SK-N-SH (cell line): ENCODE data around the gene ATG7. TPM values are rescaled to one million over a fixed set of nuclear protein-coding genes. Genes with fewer than 3 reads are reported as not detected.

Experiments
- CTCF ChIA-PET: fragments of 300-600, 350-600 bp; formaldehyde crosslinking; extraction: SDS; loops from one replicate; lab custom pipeline; 2021; lab: Yijun Ruan, JAX
- POLR2A ChIA-PET: fragments of 350-600 bp; sonication (Branson Sonifier 250); formaldehyde crosslinking; extraction: SDS; loops from one replicate; lab custom pipeline; 2020; ENCODE audit warnings: antibody characterized with exemption, inconsistent platforms; lab: Yijun Ruan, JAX
- DNase-seq: peaks from one replicate; pipeline ENCODE4 v3.0.0; 2012
- H2AFZ ChIP-seq: fragments of 200-600 bp; sonication (generic); 2 replicates; pipeline ENCODE4 v1.8.1; 2016; ENCODE audit warnings: antibody characterized with exemption, mild to moderate bottlenecking, low read depth
- H3F3A ChIP-seq: fragments of 200-600 bp; sonication (generic); replicated peaks from 2 replicates; pipeline ENCODE3; 2016; ENCODE audit warnings: antibody characterized with exemption, mild to moderate bottlenecking; ENCODE audit not compliant: insufficient read depth
- H3K27ac ChIP-seq, 2 experiments: fragments of 200-500 bp in 1 of 2; fragments of 200-600 bp in 1 of 2; sonication (Bioruptor generic) in 1 of 2; sonication (generic), shearing (Covaris generic) in 1 of 2; 2 replicates each; pipeline versions ENCODE4 v1.5.1 to v1.6.1; 2014 to 2016; ENCODE audit warnings: low read depth in 2 of 2, inconsistent platforms in 1 of 2, low read length in 1 of 2, mild to moderate bottlenecking in 1 of 2, mixed read lengths in 1 of 2
- H3K27me3 ChIP-seq: fragments of 200-600 bp; sonication (generic), shearing (Covaris generic); 2 replicates; pipeline ENCODE4 v1.6.1; 2016; ENCODE audit warnings: mixed run types; ENCODE audit not compliant: insufficient read depth
- H3K36me3 ChIP-seq, 2 experiments: fragments of 200-500 bp in 1 of 2; fragments of 200-600 bp in 1 of 2; sonication (Bioruptor generic) in 1 of 2; sonication (generic) in 1 of 2; replicated peaks in 1 of 2; 2 replicates each; pipeline versions ENCODE3 to v1.5.1; 2014 to 2016; ENCODE audit warnings: low read length in 1 of 2, mild to moderate bottlenecking in 1 of 2; ENCODE audit not compliant: insufficient read depth in 2 of 2, control insufficient read depth in 1 of 2
- H3K4me1 ChIP-seq, 2 experiments: fragments of 200-500 bp in 1 of 2; fragments of 200-600 bp in 1 of 2; sonication (Bioruptor generic) in 1 of 2; sonication (generic), shearing (Covaris generic) in 1 of 2; 2 replicates each; pipeline versions ENCODE4 v1.5.1 to v1.6.1; 2014 to 2016; ENCODE audit warnings: low read depth in 1 of 2, low read length in 1 of 2, mixed run types in 1 of 2; ENCODE audit not compliant: insufficient read depth in 2 of 2, control insufficient read depth in 1 of 2
- H3K4me2 ChIP-seq: fragments of 200-600 bp; sonication (generic), shearing (Covaris generic); 2 replicates; pipeline ENCODE4 v1.6.1; 2017; ENCODE audit warnings: mixed run types
- H3K4me3 ChIP-seq, 2 experiments: fragments of 200-500 bp in 1 of 2; fragments of 200-600 bp in 1 of 2; sonication (Bioruptor generic) in 1 of 2; sonication (generic), shearing (Covaris generic) in 1 of 2; 2 replicates each; pipeline versions ENCODE4 v1.5.1 to v1.8.1; 2014 to 2016; ENCODE audit warnings: low read depth in 2 of 2, inconsistent platforms in 1 of 2, low read length in 1 of 2, mild to moderate bottlenecking in 1 of 2, mixed read lengths in 1 of 2, moderate library complexity in 1 of 2
- H3K79me2 ChIP-seq: fragments of 200-600 bp; sonication (generic); 2 replicates; pipeline ENCODE4 v1.8.1; 2017; ENCODE audit warnings: mild to moderate bottlenecking; ENCODE audit not compliant: insufficient read depth
- H3K9ac ChIP-seq: fragments of 200-600 bp; sonication (generic); 2 replicates; pipeline ENCODE4 v1.6.1; 2017; ENCODE audit warnings: mixed run types
- H3K9me2 ChIP-seq: fragments of 200-600 bp; sonication (generic); 2 replicates; pipeline ENCODE4 v1.6.1; 2017; ENCODE audit warnings: mixed run types
- H3K9me3 ChIP-seq: fragments of 200-600 bp; sonication (generic); 2 replicates; pipeline ENCODE4 v1.6.1; 2017; ENCODE audit warnings: mixed run types, mild to moderate bottlenecking, moderate library complexity
- H4K20me1 ChIP-seq: fragments of 200-600 bp; sonication (generic); 2 replicates; pipeline ENCODE4 v1.6.1; 2017; ENCODE audit warnings: mild to moderate bottlenecking, mixed run types; ENCODE audit not compliant: insufficient read depth
- CTCF ChIP-seq: fragments of 200-600 bp; sonication (generic); IDR thresholded peaks from 2 replicates; pipeline ENCODE4 v1.6.1; 2017; ENCODE audit warnings: antibody characterized with exemption, mild to moderate bottlenecking, moderate library complexity
- EP300 ChIP-seq, 2 experiments: IDR thresholded peaks; 2 replicates each; pipeline versions ENCODE4 v1.4.0 to v1.6.1; 2012; ENCODE audit warnings: borderline replicate concordance in 1 of 2, low read depth in 1 of 2, low read length in 1 of 2
- EZH2phosphoT487 ChIP-seq: fragments of 200-600 bp; sonication (generic); IDR thresholded peaks from 2 replicates; pipeline ENCODE4 v1.6.1; 2017; ENCODE audit warnings: low read depth, mixed run types, mild to moderate bottlenecking, antibody characterized with exemption, moderate library complexity, borderline replicate concordance
- FOSL2 ChIP-seq: IDR thresholded peaks from 2 replicates; pipeline ENCODE4 v1.4.0; 2012; ENCODE audit warnings: low read depth, mild to moderate bottlenecking, moderate library complexity, borderline replicate concordance
- FOXJ3 ChIP-seq: sonication (generic); formaldehyde crosslinking; IDR thresholded peaks from 2 replicates; pipeline ENCODE4 v1.5.1; 2020; ENCODE audit warnings: mild to moderate bottlenecking, missing genetic modification reagents
- FOXM1 ChIP-seq: IDR thresholded peaks from 2 replicates; pipeline ENCODE4 v1.4.0; 2012; ENCODE audit warnings: low read depth, mild to moderate bottlenecking
- GABPA ChIP-seq: IDR thresholded peaks from 2 replicates; pipeline ENCODE4 v1.4.0; 2012; ENCODE audit warnings: low read depth, mild to moderate bottlenecking
- GATA2 ChIP-seq: sonication (generic); formaldehyde crosslinking; IDR thresholded peaks from 2 replicates; pipeline ENCODE4 v1.5.0; 2020; ENCODE audit warnings: mild to moderate bottlenecking, missing genetic modification reagents
- IRF3 ChIP-seq: fragments of 150-350 bp; IDR thresholded peaks from 2 replicates; pipeline ENCODE4 v1.6.1; 2016; ENCODE audit warnings: mild to moderate bottlenecking, low read depth, low read length
- MEF2A ChIP-seq: IDR thresholded peaks from 2 replicates; pipeline ENCODE4 v1.4.0; 2012; ENCODE audit warnings: low read depth, borderline replicate concordance
- MXI1 ChIP-seq: IDR thresholded peaks from 2 replicates; pipeline ENCODE4 v1.6.1; 2012; ENCODE audit warnings: mild to moderate bottlenecking, low read depth, low read length, improper control_type of control experiment
- NFIC ChIP-seq: IDR thresholded peaks from 2 replicates; pipeline ENCODE4 v1.4.0; 2012; ENCODE audit warnings: borderline replicate concordance
- NRF1 ChIP-seq: IDR thresholded peaks from 2 replicates; pipeline ENCODE4 v1.6.1; 2012; ENCODE audit warnings: low read depth, mild to moderate bottlenecking, low read length
- PBX3 ChIP-seq: IDR thresholded peaks from 2 replicates; pipeline ENCODE4; 2012
- RAD21 ChIP-seq: IDR thresholded peaks from 2 replicates; pipeline ENCODE4 v1.6.1; 2012; ENCODE audit warnings: mild to moderate bottlenecking, low read length
- RCOR1 ChIP-seq: fragments of 150-350 bp; IDR thresholded peaks from 2 replicates; pipeline ENCODE4 v1.6.1; 2017; ENCODE audit warnings: antibody characterized with exemption, low read length
- REST ChIP-seq: IDR thresholded peaks from 2 replicates; pipeline ENCODE4 v1.6.1; 2012; ENCODE audit warnings: mild to moderate bottlenecking, low read depth, low read length, moderate library complexity
- RFX5 ChIP-seq: IDR thresholded peaks from 2 replicates; pipeline ENCODE4 v1.6.1; 2012; ENCODE audit warnings: mild to moderate bottlenecking, improper control_type of control experiment, low read length
- RXRA ChIP-seq: IDR thresholded peaks from 2 replicates; pipeline ENCODE4 v1.4.0; 2012; ENCODE audit warnings: low read depth, mild to moderate bottlenecking, borderline replicate concordance
- SIN3A ChIP-seq: IDR thresholded peaks from 2 replicates; pipeline ENCODE4 v1.6.1; 2012; ENCODE audit warnings: low read depth, mild to moderate bottlenecking, low read length, moderate library complexity, borderline replicate concordance
- TAF1 ChIP-seq: IDR thresholded peaks from 2 replicates; pipeline ENCODE4 v1.6.1; 2012; ENCODE audit warnings: low read depth, mild to moderate bottlenecking, low read length, moderate library complexity, borderline replicate concordance
- TCF12 ChIP-seq: IDR thresholded peaks from 2 replicates; pipeline ENCODE4 v1.4.0; 2012
- ZBTB33 ChIP-seq: IDR thresholded peaks from 2 replicates; pipeline ENCODE4 v1.4.0; 2012; ENCODE audit warnings: low read depth, borderline replicate concordance
- WGBS: methylation state at CpG from one replicate; pipeline ENCODE4 v1.1.6; 2017; ENCODE audit warnings: low lambda C conversion rate; 5-methylcytosine and 5-hydroxymethylcytosine counted together
- polyA plus RNA-seq, 3 experiments: library from polyadenylated mRNA; depleted of rRNA; stranded (reverse); fragments of >200 nt; gene quantifications; 2 replicates each; pipeline ENCODE4 v1.2.3, GENCODE V29; 2012

The ATG7 gene
- polyA plus RNA-seq, 1 of the 3 experiments (the other 2 are of a cell fraction), result 29.5 TPM

- no peak overlapping the region for H3K4me3 ChIP-seq
- H3K79me2 ChIP-seq, result no peaks in the 10 kb centered on the region
- WGBS, result 12% methylated on average over 5 of the region's 5 CpGs
- ChIA-PET CTCF (interaction anchor here (0.6 to 2.8 kb wide), 4 partner anchors 17 to 417 kb away, joined by 3 to 11 read pairs (median 6); no protein-coding TSS in a partner anchor), POLR2A (no interaction called here)
- H4K20me1 ChIP-seq, result no peaks in the 10 kb centered on the region
- peak; percentile 62 for DNase-seq
- no peak overlapping the region for H2AFZ ChIP-seq
- peak overlapping the region; percentile 20 to 31; a peak in 3 of 4 replicates for H3K27ac ChIP-seq
- H3F3A ChIP-seq, result peaks cover 11% of the 10 kb centered on the region
- TF ChIP-seq RXRA, result no peak
- TF ChIP-seq NRF1, result no peak
- no peak for TF ChIP-seq MEF2A
- no peak for TF ChIP-seq CTCF
- peak; percentile 83 for TF ChIP-seq TCF12
- no peak for TF ChIP-seq RFX5
- TF ChIP-seq REST, result no peak
- TF ChIP-seq FOXM1, result no peak
- TF ChIP-seq GABPA, result no peak
- TF ChIP-seq ZBTB33, result no peak
- no peak for TF ChIP-seq TAF1
- TF ChIP-seq GATA2 (CRISPR knock-in tag), result peak; percentile 65
- peak; percentile 5 to 37; a peak in 1 of 4 replicates for TF ChIP-seq EP300 (IDR thresholded peaks at IDR 0.05; ENCODE audit: borderline replicate concordance in 1 of 2, low read depth in 1 of 2, low read length in 1 of 2)
- no peak for TF ChIP-seq MXI1
- no peak for TF ChIP-seq IRF3
- TF ChIP-seq EZH2phosphoT487, result no peak
- TF ChIP-seq PBX3, result peak; percentile 31; the same call in 1 of the 2 replicates
- TF ChIP-seq FOSL2, result no peak
- peak; percentile 45; the same call in 1 of the 2 replicates for TF ChIP-seq NFIC
- TF ChIP-seq SIN3A, result no peak
- TF ChIP-seq RCOR1, result 0 out of 2 replicates have a peak, but pooled peaks have one; percentile 17
- no peak for TF ChIP-seq FOXJ3
- no peak for TF ChIP-seq RAD21
- no peak overlapping the region for H3K9ac ChIP-seq
- no peak overlapping the region for H3K4me2 ChIP-seq
- H3K9me3 ChIP-seq, result no peaks in the 10 kb centered on the region
- peaks cover 44 to 49% of the 10 kb centered on the region in 2 experiments for H3K36me3 ChIP-seq
- peaks cover 6 to 8% of the 10 kb centered on the region in 2 experiments for H3K4me1 ChIP-seq
- H3K9me2 ChIP-seq, result no peaks in the 10 kb centered on the region
- H3K27me3 ChIP-seq, result no peaks in the 10 kb centered on the region
These were observed 90.4 kb downstream of the ATG7 start for GRCh38 chr3:11362600-11362999.
